H9 (cell line): ENCODE measurements around the gene SH3PXD2B. TPM values are rescaled to one million over a fixed set of nuclear protein-coding genes. Genes with fewer than 3 reads are reported as not detected.

Experiments
- DNase-seq: peaks from one replicate; pipeline ENCODE4 v3.0.0-alpha.2; 2017
- H2AFZ ChIP-seq: one replicate; pipeline ENCODE4 v1.6.1; 2013; ENCODE audit warnings: mild to moderate bottlenecking, low read length, control low read depth, moderate library complexity
- H2AK5ac ChIP-seq: 2 replicates; pipeline ENCODE4 v1.6.1; 2013; ENCODE audit warnings: low read length, control low read depth, mixed read lengths; ENCODE audit not compliant: insufficient read length
- H2BK120ac ChIP-seq: one replicate; pipeline ENCODE4 v1.6.1; 2013; ENCODE audit warnings: low read depth, mild to moderate bottlenecking, low read length, control low read depth, inconsistent platforms; ENCODE audit not compliant: poor library complexity, severe bottlenecking
- H2BK12ac ChIP-seq: 2 replicates; pipeline ENCODE4 v1.6.1; 2013; ENCODE audit warnings: low read length, control low read depth, mixed read lengths, low read depth; ENCODE audit not compliant: insufficient read length
- H2BK15ac ChIP-seq: 2 replicates; pipeline ENCODE4 v1.6.1; 2013; ENCODE audit warnings: low read depth, low read length, control low read depth
- H2BK20ac ChIP-seq: one replicate; pipeline ENCODE4 v1.6.1; 2013; ENCODE audit warnings: low read depth, mild to moderate bottlenecking, low read length, control low read depth, inconsistent platforms; ENCODE audit not compliant: poor library complexity, severe bottlenecking
- H2BK5ac ChIP-seq: 2 replicates; pipeline ENCODE4 v1.6.1; 2013; ENCODE audit warnings: low read length, control low read depth, mixed read lengths; ENCODE audit not compliant: insufficient read length
- H3K14ac ChIP-seq: 2 replicates; pipeline ENCODE4 v1.6.1; 2013; ENCODE audit warnings: low read length, control low read depth; ENCODE audit not compliant: insufficient read depth
- H3K18ac ChIP-seq: 2 replicates; pipeline ENCODE4 v1.6.1; 2013; ENCODE audit warnings: low read depth, mild to moderate bottlenecking, mixed read lengths, low read length, control low read depth; ENCODE audit not compliant: insufficient read length
- H3K23ac ChIP-seq: 2 replicates; pipeline ENCODE4 v1.6.1; 2013; ENCODE audit warnings: low read length, control low read depth, mixed read lengths, low read depth; ENCODE audit not compliant: insufficient read length
- H3K23me2 ChIP-seq: 2 replicates; pipeline ENCODE4 v1.6.1; 2013; ENCODE audit warnings: low read depth, mild to moderate bottlenecking, mixed read lengths, low read length, control low read depth; ENCODE audit not compliant: insufficient read length, poor library complexity, severe bottlenecking
- H3K27ac ChIP-seq: 2 replicates; pipeline ENCODE4 v1.5.1; 2013; ENCODE audit warnings: low read length, control low read depth, mixed read lengths, low read depth; ENCODE audit not compliant: insufficient read length
- H3K27me3 ChIP-seq: 2 replicates; pipeline ENCODE4 v1.6.1; 2013; ENCODE audit warnings: low read length, control low read depth, inconsistent platforms; ENCODE audit not compliant: insufficient read depth
- H3K4ac ChIP-seq: 2 replicates; pipeline ENCODE4 v1.6.1; 2013; ENCODE audit warnings: low read depth, mild to moderate bottlenecking, control low read depth, inconsistent platforms, low read length, moderate library complexity
- H3K4me1 ChIP-seq: 2 replicates; pipeline ENCODE4 v1.6.1; 2013; ENCODE audit warnings: low read length, control low read depth, inconsistent platforms; ENCODE audit not compliant: insufficient read depth
- H3K4me2 ChIP-seq: 2 replicates; pipeline ENCODE4 v1.6.1; 2013; ENCODE audit warnings: low read length, control low read depth, mixed read lengths; ENCODE audit not compliant: insufficient read length, insufficient read depth
- H3K56ac ChIP-seq: 2 replicates; pipeline ENCODE4 v1.6.1; 2013; ENCODE audit warnings: low read depth, mild to moderate bottlenecking, mixed read lengths, low read length, control low read depth; ENCODE audit not compliant: insufficient read length
- H3K79me1 ChIP-seq: 2 replicates; pipeline ENCODE4 v1.6.1; 2013; ENCODE audit warnings: low read depth, mild to moderate bottlenecking, moderate library complexity, low read length, control low read depth, inconsistent platforms; ENCODE audit not compliant: insufficient read depth, poor library complexity, severe bottlenecking
- H3K79me2 ChIP-seq: 2 replicates; pipeline ENCODE4 v1.6.1; 2013; ENCODE audit warnings: low read length, control low read depth, inconsistent platforms; ENCODE audit not compliant: insufficient read depth
- H3K9ac ChIP-seq: 2 replicates; pipeline ENCODE4 v1.6.1; 2013; ENCODE audit warnings: low read length, control low read depth, mixed read lengths; ENCODE audit not compliant: insufficient read length; ENCODE audit errors: extremely low read depth
- H3K9me3 ChIP-seq: one replicate; pipeline ENCODE4 v1.6.1; 2013; ENCODE audit warnings: low read depth, low read length, inconsistent platforms; ENCODE audit not compliant: control insufficient read depth
- H3T11ph ChIP-seq: one replicate; pipeline ENCODE4 v1.6.1; 2013; ENCODE audit warnings: mild to moderate bottlenecking, low read length, control low read depth, inconsistent platforms
- H4K20me1 ChIP-seq: one replicate; pipeline ENCODE4 v1.6.1; 2013; ENCODE audit not compliant: control insufficient read depth, insufficient read length, insufficient read depth
- H4K5ac ChIP-seq: 2 replicates; pipeline ENCODE4 v1.6.1; 2013; ENCODE audit warnings: low read depth, mild to moderate bottlenecking, mixed read lengths, low read length, control low read depth; ENCODE audit not compliant: insufficient read length
- H4K8ac ChIP-seq: replicated peaks from 2 replicates; pipeline ENCODE4 v1.6.1; 2013; ENCODE audit warnings: low read length, control low read depth, mixed read lengths, low read depth; ENCODE audit not compliant: insufficient read length
- H4K91ac ChIP-seq: 2 replicates; pipeline ENCODE4 v1.6.1; 2013; ENCODE audit warnings: low read depth, mild to moderate bottlenecking, moderate library complexity, mixed read lengths, low read length, control low read depth; ENCODE audit not compliant: insufficient read length
- H3K27ac Mint-ChIP-seq, 3 experiments: 2 replicates in 2 of 3; 3 replicates in 1 of 3; pipeline ENCODE4 v1.8.0; 2020 to 2021; ENCODE audit warnings: mixed read lengths in 3 of 3, mild to moderate bottlenecking in 1 of 3, moderate library complexity in 1 of 3
- H3K27me3 Mint-ChIP-seq: 2 replicates; pipeline ENCODE4 v1.8.0; 2021; ENCODE audit warnings: low read depth, mild to moderate bottlenecking, moderate library complexity, mixed read lengths
- H3K36me3 Mint-ChIP-seq, 3 experiments: 2 replicates in 2 of 3; 3 replicates in 1 of 3; pipeline ENCODE4 v1.8.0; 2020 to 2021; ENCODE audit warnings: low read depth in 3 of 3, mixed read lengths in 3 of 3; ENCODE audit not compliant: insufficient read depth in 1 of 3
- H3K4me1 Mint-ChIP-seq, 2 experiments: 2 replicates each; pipeline ENCODE4 v1.8.0; 2020; ENCODE audit warnings: mixed read lengths in 2 of 2
- H3K4me3 Mint-ChIP-seq, 2 experiments: 2 replicates in 1 of 2; 3 replicates in 1 of 2; pipeline ENCODE4 v1.8.0; 2020 to 2021; ENCODE audit warnings: mild to moderate bottlenecking in 2 of 2, mixed read lengths in 2 of 2, moderate library complexity in 1 of 2
- H3K9me3 Mint-ChIP-seq, 2 experiments: 2 replicates in 1 of 2; 3 replicates in 1 of 2; pipeline ENCODE4 v1.8.0; 2020; ENCODE audit warnings: mild to moderate bottlenecking in 2 of 2, mixed read lengths in 2 of 2, moderate library complexity in 1 of 2
- CTCF ChIP-seq: fragments of 200-600 bp; sonication (generic); conservative IDR thresholded peaks from 3 replicates; pipeline ENCODE4 v1.8.0; 2021; ENCODE audit warnings: antibody characterized with exemption, mild to moderate bottlenecking
- WGBS: extraction: QIAGEN DNeasy Blood & Tissue Kit; methylation state at CpG from one replicate; pipeline ENCODE4 v1.1.7; 2013; ENCODE audit warnings: missing lambda C conversion rate, low lambda C conversion rate, mixed read lengths; ENCODE audit not compliant: insufficient read length; ENCODE audit errors: extremely low coverage; 5-methylcytosine and 5-hydroxymethylcytosine counted together
- total RNA-seq: library from RNA; stranded (reverse); gene quantifications from 2 replicates; pipeline ENCODE4 v1.2.1, GENCODE V29; 2021

SH3PXD2B gene
- total RNA-seq, 1 experiment from 2014 or later: 49.0 TPM

GRCh38 chr5:172351240-172351778 lies 103.0 kb downstream of the SH3PXD2B start:
- H3K79me2 ChIP-seq: no peaks in the 10 kb centered on the region
- H3K36me3 Mint-ChIP-seq: peaks cover 43 to 81% (median 75%) of the 10 kb centered on the region in 3 experiments

More at GRCh38 chr5:172351240-172351778, 103.0 kb downstream of the SH3PXD2B start:
- no peak overlapping the region for H3K4me2 ChIP-seq
- no peak overlapping the region for H2AFZ ChIP-seq
- H3K23ac ChIP-seq: no peak overlapping the region
- no peak overlapping the region for H3K14ac ChIP-seq
- no peak overlapping the region; a peak in 1 of 5 replicates for H3K4me3 Mint-ChIP-seq
- H3K18ac ChIP-seq: no peak overlapping the region
- no peaks in the 10 kb centered on the region for H3K9me3 Mint-ChIP-seq
- no peaks in the 10 kb centered on the region for H3K4me1 Mint-ChIP-seq
- no peaks in the 10 kb centered on the region for H3K27me3 ChIP-seq
- H3K27me3 Mint-ChIP-seq: no peaks in the 10 kb centered on the region
- WGBS: no CpG with 5 or more reads among the region's 3 CpGs
- no peak overlapping the region for H3K9ac ChIP-seq
- no peak for TF ChIP-seq CTCF
- H2BK20ac ChIP-seq: no peak overlapping the region
- no peaks in the 10 kb centered on the region for H3K79me1 ChIP-seq
- no peak overlapping the region for H2BK12ac ChIP-seq
- H2BK5ac ChIP-seq: no peak overlapping the region
- no peaks in the 10 kb centered on the region for H3K9me3 ChIP-seq
- H3K56ac ChIP-seq: no peak overlapping the region
- H4K20me1 ChIP-seq: no peaks in the 10 kb centered on the region
- no peaks in the 10 kb centered on the region for H3K4me1 ChIP-seq
- H3K4ac ChIP-seq: no peak overlapping the region
- peak overlapping the region in 1 of 3 experiments; percentile 73; a peak in 1 of 7 replicates for H3K27ac Mint-ChIP-seq
- no peak overlapping the region for H2BK120ac ChIP-seq
- no peak overlapping the region for H3K27ac ChIP-seq
- DNase-seq: no peak
- H3K23me2 ChIP-seq: no peaks in the 10 kb centered on the region
- H4K5ac ChIP-seq: no peak overlapping the region
- no peak overlapping the region for H3T11ph ChIP-seq
- no peak overlapping the region for H4K91ac ChIP-seq
- no peak overlapping the region for H2BK15ac ChIP-seq
- no peak overlapping the region for H2AK5ac ChIP-seq
- H4K8ac ChIP-seq: no peak overlapping the region
